Activated T-helper 9 cell treated with anti-CD3 and anti-CD28 coated beads, Interleukin-2, amount 50 U/mL, for 16 hours (primary cell): Measurements from ENCODE around the gene CACNA1E.

Source experiments
- DNase-seq: peaks from one replicate; pipeline ENCODE4 v3.0.0-alpha.2; 2020; ENCODE audit warnings: low read depth

CACNA1E gene

GRCh38 chr1:181583598-181583997 is 100.3 kb downstream of the CACNA1E start:
- DNase-seq, result no peak

GRCh38 chr1:181587870-181588438 is 104.6 kb downstream of the CACNA1E start:
- DNase-seq, result no peak

- no peak for DNase-seq
Observed at GRCh38 chr1:181588631-181589030, 105.3 kb downstream of the CACNA1E start.

- no peak for DNase-seq
Observed at GRCh38 chr1:181592255-181592859, 109.0 kb downstream of the CACNA1E start.

GRCh38 chr1:181593042-181593441 is 109.7 kb downstream of the CACNA1E start:
- no peak for DNase-seq

GRCh38 chr1:181594553-181594952 is 111.2 kb downstream of the CACNA1E start:
- no peak for DNase-seq

GRCh38 chr1:181595234-181595633 is 111.9 kb downstream of the CACNA1E start:
- no peak for DNase-seq

- no peak for DNase-seq
Observed at GRCh38 chr1:181601186-181601950, 118.1 kb downstream of the CACNA1E start.

- no peak for DNase-seq
Observed at GRCh38 chr1:181603735-181604410, 120.6 kb downstream of the CACNA1E start.

- no peak for DNase-seq
Observed at GRCh38 chr1:181604482-181605249, 121.3 kb downstream of the CACNA1E start.

- no peak for DNase-seq
Observed at GRCh38 chr1:181607524-181607923, 124.2 kb downstream of the CACNA1E start.

GRCh38 chr1:181608386-181608785 is 125.1 kb downstream of the CACNA1E start:
- DNase-seq, result no peak

- DNase-seq, result no peak
Observed at GRCh38 chr1:181608948-181609347, 125.6 kb downstream of the CACNA1E start.

GRCh38 chr1:181612100-181612499 is 128.8 kb downstream of the CACNA1E start:
- no peak for DNase-seq

- DNase-seq, result no peak
Observed at GRCh38 chr1:181618559-181618958, 135.2 kb downstream of the CACNA1E start.

GRCh38 chr1:181620183-181620582 is 136.9 kb downstream of the CACNA1E start:
- no peak for DNase-seq

GRCh38 chr1:181623850-181624249 is 140.5 kb downstream of the CACNA1E start:
- DNase-seq, result no peak

GRCh38 chr1:181626279-181626938 is 143.1 kb downstream of the CACNA1E start:
- no peak for DNase-seq

- DNase-seq, result no peak
Observed at GRCh38 chr1:181630398-181630797, 147.1 kb downstream of the CACNA1E start.

- DNase-seq, result no peak
Observed at GRCh38 chr1:181630838-181631237, 147.5 kb downstream of the CACNA1E start.

GRCh38 chr1:181632492-181632891 is 149.2 kb downstream of the CACNA1E start:
- DNase-seq, result no peak

- no peak for DNase-seq
Observed at GRCh38 chr1:181632960-181633359, 149.6 kb downstream of the CACNA1E start.
